Activated CD8-positive, alpha-beta memory T cell treated with anti-CD3 and anti-CD28 coated beads, Interleukin-2, amount 50 U/mL, for 4 hours (primary cell): ENCODE measurements around the gene DEFB113.
"Not testable (repeated sequence)": the region's sequence is repeated elsewhere in the genome, so short reads cannot be mapped to it uniquely, and the experiment has no call there.

ENCODE experiments used
- DNase-seq: peaks from one replicate; pipeline ENCODE4 v3.0.0-alpha.2; 2020

The DEFB113 gene

GRCh38 chr6:49969605-49970004 is at the start of gene DEFB113:
DEFB113 (minus strand) TSS chr6:49969625; CDS start chr6:49969625, 0 bp downstream.
- DNase-seq, result no peak

GRCh38 chr6:50007819-50008218 is 38.4 kb upstream of the DEFB113 start:
- DNase-seq, result no peak

- no peak for DNase-seq
Observed at GRCh38 chr6:50003139-50003538, 33.7 kb upstream of the DEFB113 start.

- DNase-seq, result no peak
Observed at GRCh38 chr6:49995278-49995677, 25.9 kb upstream of the DEFB113 start.

- no peak for DNase-seq
Observed at GRCh38 chr6:49988900-49989299, 19.5 kb upstream of the DEFB113 start.

- no peak for DNase-seq
Observed at GRCh38 chr6:49987749-49988148, 18.3 kb upstream of the DEFB113 start.

- DNase-seq, result no peak
Observed at GRCh38 chr6:49986551-49986950, 17.1 kb upstream of the DEFB113 start.

- no peak for DNase-seq
Observed at GRCh38 chr6:49982046-49982445, 12.6 kb upstream of the DEFB113 start.

- no peak for DNase-seq
Observed at GRCh38 chr6:49980898-49981297, 11.5 kb upstream of the DEFB113 start.

- no peak for DNase-seq
Observed at GRCh38 chr6:49979584-49979983, 10.2 kb upstream of the DEFB113 start.

GRCh38 chr6:49978332-49979226 is 9.2 kb upstream of the DEFB113 start:
- no peak for DNase-seq

- no peak for DNase-seq
Observed at GRCh38 chr6:49966823-49967222, 2.6 kb downstream of the DEFB113 start.

GRCh38 chr6:49966334-49966733 is 3.1 kb downstream of the DEFB113 start:
- DNase-seq, result no peak

GRCh38 chr6:49964064-49964463 is 5.4 kb downstream of the DEFB113 start, which contains the start of gene DEFB114:
DEFB114 (minus strand) TSS chr6:49964164; CDS start chr6:49964105, 59 bp downstream.
- no peak for DNase-seq

GRCh38 chr6:49958180-49958579 is 11.2 kb downstream of the DEFB113 start:
- DNase-seq, result no peak

GRCh38 chr6:49955847-49956246 is 13.6 kb downstream of the DEFB113 start:
- no peak for DNase-seq

- no peak for DNase-seq
Observed at GRCh38 chr6:49951926-49952325, 17.5 kb downstream of the DEFB113 start.

GRCh38 chr6:49950415-49950751 is 19.0 kb downstream of the DEFB113 start:
- no peak for DNase-seq

- DNase-seq, result no peak
Observed at GRCh38 chr6:49949062-49949461, 20.4 kb downstream of the DEFB113 start.

- no peak for DNase-seq
Observed at GRCh38 chr6:49946835-49947234, 22.6 kb downstream of the DEFB113 start.

- not testable (repeated sequence) for DNase-seq
Observed at GRCh38 chr6:49944068-49944467, 25.4 kb downstream of the DEFB113 start.

- DNase-seq, result no peak
Observed at GRCh38 chr6:49939993-49940498, 29.4 kb downstream of the DEFB113 start.

GRCh38 chr6:49937811-49938210 is 31.6 kb downstream of the DEFB113 start:
- no peak for DNase-seq

- DNase-seq, result no peak
Observed at GRCh38 chr6:49937017-49937416, 32.4 kb downstream of the DEFB113 start.

GRCh38 chr6:49935387-49935786 is 34.0 kb downstream of the DEFB113 start:
- no peak for DNase-seq
